PC-3 (cell line): ENCODE measurements around the gene REP15. TPM values are rescaled to one million over a fixed set of nuclear protein-coding genes. Genes with fewer than 3 reads are reported as not detected.

Experiments used
- ATAC-seq: fragments of 200-7000 bp; cut with Tn5 transposase; 2 replicates; pipeline ENCODE4 v1.9.1; 2020; ENCODE audit warnings: mild to moderate bottlenecking, moderate library complexity
- BruUV-seq: library from RNA; stranded (reverse); fragments of 400-500 nt; replicated peaks from 2 replicates; lab custom pipeline; 2021; lab: Mats Ljungman, UMichigan
- CTCF ChIA-PET: fragments of 300-600 bp; sonication (Branson Sonifier 250); formaldehyde crosslinking; loops from one replicate; lab custom pipeline; 2022; ENCODE audit warnings: antibody characterized with exemption; lab: Charles Lee
- POLR2A ChIA-PET: fragments of 300-600 bp; sonication (Branson Sonifier 250); formaldehyde crosslinking; loops from one replicate; lab custom pipeline; 2022; ENCODE audit warnings: antibody characterized with exemption; ENCODE audit not compliant: unreplicated experiment; lab: Charles Lee
- DNase-seq: peaks from one replicate; pipeline ENCODE4 v3.0.0-alpha.2; 2015
- H2AFZ ChIP-seq: fragments of 300-600 bp; sonication (generic); 2 replicates; pipeline ENCODE4 v1.6.0; 2016; ENCODE audit warnings: antibody characterized with exemption, low read length
- H3F3A ChIP-seq: fragments of 300-600 bp; sonication (generic); one replicate; pipeline ENCODE4 v1.6.0; 2017; ENCODE audit warnings: antibody characterized with exemption, low read length, control low read depth, mild to moderate bottlenecking; ENCODE audit not compliant: unreplicated experiment
- H3K27ac ChIP-seq: fragments of 300-600 bp; sonication (generic); 2 replicates; pipeline ENCODE4 v1.5.1; 2016; ENCODE audit warnings: mild to moderate bottlenecking, low read length
- H3K27me3 ChIP-seq: fragments of 300-600 bp; sonication (generic); 2 replicates; pipeline ENCODE4 v1.6.1; 2016; ENCODE audit warnings: low read length, mixed read lengths
- H3K36me3 ChIP-seq: fragments of 300-600 bp; sonication (generic); 2 replicates; pipeline ENCODE4 v1.6.1; 2016; ENCODE audit warnings: low read depth, mixed run types, low read length, mixed read lengths
- H3K4me1 ChIP-seq: fragments of 300-600 bp; sonication (generic); 2 replicates; pipeline ENCODE4 v1.5.1; 2016; ENCODE audit warnings: low read length; ENCODE audit not compliant: insufficient read depth
- H3K4me2 ChIP-seq: fragments of 300-600 bp; sonication (generic); 2 replicates; pipeline ENCODE4 v1.6.0; 2016; ENCODE audit warnings: low read length
- H3K4me3 ChIP-seq: fragments of 300-600 bp; sonication (generic); 2 replicates; pipeline ENCODE4 v1.5.1; 2016; ENCODE audit warnings: mild to moderate bottlenecking, low read length, mixed read lengths
- H3K79me2 ChIP-seq: fragments of 300-600 bp; sonication (generic); 2 replicates; pipeline ENCODE4 v1.6.1; 2017; ENCODE audit warnings: low read length, mixed read lengths
- H3K9ac ChIP-seq: fragments of 300-600 bp; sonication (generic); 2 replicates; pipeline ENCODE4 v1.6.0; 2016; ENCODE audit warnings: mild to moderate bottlenecking, low read length
- H3K9me2 ChIP-seq: fragments of 300-600 bp; sonication (generic); replicated peaks from 2 replicates; pipeline ENCODE4 v1.6.1; 2016; ENCODE audit warnings: mixed run types, low read length, mixed read lengths
- H3K9me3 ChIP-seq: fragments of 300-600 bp; sonication (generic); 2 replicates; pipeline ENCODE4 v1.6.1; 2016; ENCODE audit warnings: low read length, mixed read lengths
- H4K20me1 ChIP-seq: fragments of 300-600 bp; sonication (generic); 2 replicates; pipeline ENCODE4 v1.6.1; 2016; ENCODE audit warnings: low read length, mixed read lengths
- EZH2 ChIP-seq: fragments of 300-600 bp; sonication (generic); IDR thresholded peaks from one replicate; pipeline ENCODE4 v1.6.1; 2017; ENCODE audit warnings: antibody characterized with exemption, mild to moderate bottlenecking, low read length; ENCODE audit not compliant: unreplicated experiment
- EZH2phosphoT487 ChIP-seq: fragments of 300-600 bp; sonication (generic); IDR thresholded peaks from 2 replicates; pipeline ENCODE4 v1.6.1; 2018; ENCODE audit warnings: mild to moderate bottlenecking, antibody characterized with exemption, low read length, borderline replicate concordance
- intact Hi-C: fragments of 100-400 bp; cut with micrococcal nuclease; formaldehyde crosslinking; loops from 2 replicates; pipeline ENCODE4 v1.9.0; 2023
- total RNA-seq: library from RNA; depleted of rRNA; stranded (reverse); fragments of >200 nt; gene quantifications from 2 replicates; pipeline ENCODE4 v1.2.3, GENCODE V29; 2014
- TF ChIP-seq, protein P1 (sequence below): fragments of 300-600 bp; sonication (generic); conservative IDR thresholded peaks from 2 replicates; pipeline ENCODE4 v1.5.1; 2017; ENCODE audit warnings: antibody characterized with exemption, low read depth, mild to moderate bottlenecking, low read length

The REP15 gene
- total RNA-seq, 1 experiment from 2014 or later, result 1.6 TPM

DNA sequence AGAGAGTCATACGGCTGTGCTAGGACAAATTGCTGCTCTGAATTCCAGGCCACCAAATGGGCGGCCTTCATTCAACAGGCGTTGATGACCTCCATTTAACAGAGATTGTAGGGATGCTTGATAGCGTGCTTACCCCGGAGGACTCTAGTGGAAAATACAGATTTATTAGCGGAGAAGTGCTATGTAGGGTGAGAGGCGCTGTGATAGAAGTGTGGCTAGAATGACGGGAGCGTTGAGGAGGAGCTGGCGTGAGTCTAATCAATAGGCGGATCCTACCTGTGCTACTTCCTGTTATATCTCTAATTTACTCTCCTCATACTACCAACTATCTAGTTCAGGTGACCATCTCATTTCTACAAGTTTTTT is 15.1 kb downstream of the REP15 start:
- ChIA-PET CTCF (no interaction called here), POLR2A (no interaction called here)
- no peaks in the 10 kb centered on the region for H3K27me3 ChIP-seq
- H3K4me3 ChIP-seq, result peak overlapping the region; percentile 87
- no peaks in the 10 kb centered on the region for H3K9me3 ChIP-seq
- DNase-seq (peak; percentile 53), ATAC-seq (peak; percentile 29)
- peaks cover 21% of the 10 kb centered on the region for H3K36me3 ChIP-seq
- H4K20me1 ChIP-seq, result peaks cover 17% of the 10 kb centered on the region; the same call in 1 of the 2 replicates
- peak overlapping the region; percentile 97 for H2AFZ ChIP-seq
- H3K4me1 ChIP-seq, result peaks cover 15% of the 10 kb centered on the region
- TF ChIP-seq, protein P1, sequence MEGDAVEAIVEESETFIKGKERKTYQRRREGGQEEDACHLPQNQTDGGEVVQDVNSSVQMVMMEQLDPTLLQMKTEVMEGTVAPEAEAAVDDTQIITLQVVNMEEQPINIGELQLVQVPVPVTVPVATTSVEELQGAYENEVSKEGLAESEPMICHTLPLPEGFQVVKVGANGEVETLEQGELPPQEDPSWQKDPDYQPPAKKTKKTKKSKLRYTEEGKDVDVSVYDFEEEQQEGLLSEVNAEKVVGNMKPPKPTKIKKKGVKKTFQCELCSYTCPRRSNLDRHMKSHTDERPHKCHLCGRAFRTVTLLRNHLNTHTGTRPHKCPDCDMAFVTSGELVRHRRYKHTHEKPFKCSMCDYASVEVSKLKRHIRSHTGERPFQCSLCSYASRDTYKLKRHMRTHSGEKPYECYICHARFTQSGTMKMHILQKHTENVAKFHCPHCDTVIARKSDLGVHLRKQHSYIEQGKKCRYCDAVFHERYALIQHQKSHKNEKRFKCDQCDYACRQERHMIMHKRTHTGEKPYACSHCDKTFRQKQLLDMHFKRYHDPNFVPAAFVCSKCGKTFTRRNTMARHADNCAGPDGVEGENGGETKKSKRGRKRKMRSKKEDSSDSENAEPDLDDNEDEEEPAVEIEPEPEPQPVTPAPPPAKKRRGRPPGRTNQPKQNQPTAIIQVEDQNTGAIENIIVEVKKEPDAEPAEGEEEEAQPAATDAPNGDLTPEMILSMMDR, result peak; percentile 29; the same call in 1 of the 2 replicates
- TF ChIP-seq EZH2, result no peak
- no peak for TF ChIP-seq EZH2phosphoT487
- intact Hi-C loops, result no loop called here
- H3F3A ChIP-seq, result no peaks in the 10 kb centered on the region
- H3K4me2 ChIP-seq, result peak overlapping the region; percentile 88
- peak overlapping the region; percentile 87 for H3K9ac ChIP-seq
- BruUV-seq, result no TSS peak
- H3K27ac ChIP-seq, result peak overlapping the region; percentile 65
- no peaks in the 10 kb centered on the region for H3K9me2 ChIP-seq
- peaks cover 56% of the 10 kb centered on the region for H3K79me2 ChIP-seq

- CTCF ChIA-PET, result no interaction called here
- intact Hi-C loops, result no loop called here
- Histone ChIP-seq H3K27ac (no peak overlapping the region), H3K4me3 (peak overlapping the region; percentile 87), H3K9ac (peak overlapping the region; percentile 87; the same call in 1 of the 2 replicates), H3K9me3 (no peaks in the 10 kb centered on the region), H3K9me2 (no peaks in the 10 kb centered on the region), H3K4me1 (peaks cover 15% of the 10 kb centered on the region), H3K36me3 (peaks cover 23% of the 10 kb centered on the region), H4K20me1 (peaks cover 17% of the 10 kb centered on the region; the same call in 1 of the 2 replicates), H3F3A (no peaks in the 10 kb centered on the region), H3K27me3 (no peaks in the 10 kb centered on the region), H2AFZ (no peak overlapping the region), H3K79me2 (peaks cover 56% of the 10 kb centered on the region), H3K4me2 (peak overlapping the region; percentile 88)
- ATAC-seq (no peak), DNase-seq (no peak)
- no peak for TF ChIP-seq EZH2phosphoT487
- TF ChIP-seq EZH2, result no peak
- TF ChIP-seq, protein P1, result no peak
- POLR2A ChIA-PET, result no interaction called here
- BruUV-seq, result no TSS peak
Observed at GRCh38 chr12:27711967-27712366, 15.7 kb downstream of the REP15 start.

DNA sequence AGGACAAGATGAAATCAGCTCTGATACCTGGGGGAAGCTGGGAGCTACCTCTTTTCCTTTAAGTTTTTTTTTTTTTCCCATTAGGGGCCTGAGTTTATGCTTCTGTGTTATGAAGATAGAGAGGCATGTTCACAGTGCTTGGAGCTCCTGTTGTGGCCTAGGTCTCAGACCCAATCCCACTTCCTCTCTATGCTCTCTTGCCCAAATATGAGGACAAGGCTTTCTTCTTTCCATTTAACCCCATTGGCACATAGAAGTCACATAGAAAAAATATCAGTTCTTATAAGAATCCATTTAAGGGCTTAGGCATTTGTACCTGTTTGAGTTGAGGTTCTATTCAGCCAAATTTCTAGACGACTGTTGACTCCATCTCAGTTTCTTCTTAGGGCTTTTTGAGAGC is 27.0 kb downstream of the REP15 start:
- no peak overlapping the region for H3K4me2 ChIP-seq
- peaks cover 70% of the 10 kb centered on the region for H3K36me3 ChIP-seq
- TF ChIP-seq EZH2 (no peak), EZH2phosphoT487 (no peak)
- TF ChIP-seq, protein P1, result no peak
- BruUV-seq, result no TSS peak
- H4K20me1 ChIP-seq, result no peaks in the 10 kb centered on the region
- peaks cover 13% of the 10 kb centered on the region; the same call in 1 of the 2 replicates for H3K79me2 ChIP-seq
- H3K9me2 ChIP-seq, result no peaks in the 10 kb centered on the region
- intact Hi-C loops, result no loop called here
- H3K4me3 ChIP-seq, result no peak overlapping the region
- ATAC-seq (no peak), DNase-seq (no peak)
- H3K4me1 ChIP-seq, result peaks cover 5% of the 10 kb centered on the region
- H3K9ac ChIP-seq, result no peak overlapping the region
- ChIA-PET CTCF (no interaction called here), POLR2A (no interaction called here)
- H2AFZ ChIP-seq, result no peak overlapping the region
- no peaks in the 10 kb centered on the region for H3F3A ChIP-seq
- no peak overlapping the region for H3K27ac ChIP-seq
- H3K9me3 ChIP-seq, result no peaks in the 10 kb centered on the region
- no peaks in the 10 kb centered on the region for H3K27me3 ChIP-seq
